22Rv1 (cell line): ENCODE results near the gene PPP6R3.

ENCODE experiments used
- ZFX ChIP-seq: fragments of 450-650 bp; IDR thresholded peaks from 2 replicates; pipeline ENCODE4 v1.6.1; 2017; ENCODE audit warnings: antibody characterized with exemption, borderline replicate concordance
- TF ChIP-seq, protein P1 (sequence below): fragments of 450-650 bp; IDR thresholded peaks from 2 replicates; pipeline ENCODE4 v1.5.1; 2017; ENCODE audit warnings: mild to moderate bottlenecking

DNA sequence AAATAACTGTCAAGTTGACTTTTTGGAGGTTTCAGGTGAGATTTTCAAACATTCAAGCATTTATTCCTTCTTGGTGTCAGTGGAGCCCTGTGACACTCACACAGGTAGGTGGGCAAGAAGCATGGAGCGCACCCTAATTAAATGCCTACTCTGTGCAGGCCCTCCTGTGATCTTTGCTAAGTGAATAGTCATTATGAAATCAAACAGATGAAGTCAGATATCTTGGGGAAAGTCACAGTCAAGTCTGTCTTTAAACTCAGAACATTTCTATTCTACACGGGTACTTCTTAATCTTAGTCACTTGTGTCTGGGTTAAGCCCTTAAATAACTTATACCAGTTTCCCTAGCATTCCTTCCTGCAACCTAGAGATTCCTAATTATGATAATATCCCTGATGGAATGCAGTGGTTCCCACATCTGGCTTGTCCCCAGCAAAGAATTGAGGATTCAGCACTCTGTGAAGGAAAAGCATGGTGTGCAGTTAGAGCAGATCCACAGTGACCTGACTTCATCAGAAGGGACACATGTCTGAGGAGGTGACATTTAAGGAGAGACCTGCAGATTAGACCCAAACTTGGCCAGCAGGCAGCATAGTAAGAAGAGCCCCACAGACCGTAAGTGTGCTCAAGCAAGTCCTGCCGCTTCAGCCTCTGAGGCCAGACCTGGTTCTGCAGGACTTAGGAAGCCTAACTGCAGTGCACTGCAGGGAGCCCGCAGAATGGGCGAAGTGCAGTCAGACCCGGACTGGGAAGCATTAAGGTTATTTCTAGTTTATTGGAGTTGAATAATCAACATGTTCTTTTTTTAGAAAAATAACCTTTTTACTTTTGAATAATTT is 138.5 kb downstream of the PPP6R3 start:
- TF ChIP-seq, protein P1, sequence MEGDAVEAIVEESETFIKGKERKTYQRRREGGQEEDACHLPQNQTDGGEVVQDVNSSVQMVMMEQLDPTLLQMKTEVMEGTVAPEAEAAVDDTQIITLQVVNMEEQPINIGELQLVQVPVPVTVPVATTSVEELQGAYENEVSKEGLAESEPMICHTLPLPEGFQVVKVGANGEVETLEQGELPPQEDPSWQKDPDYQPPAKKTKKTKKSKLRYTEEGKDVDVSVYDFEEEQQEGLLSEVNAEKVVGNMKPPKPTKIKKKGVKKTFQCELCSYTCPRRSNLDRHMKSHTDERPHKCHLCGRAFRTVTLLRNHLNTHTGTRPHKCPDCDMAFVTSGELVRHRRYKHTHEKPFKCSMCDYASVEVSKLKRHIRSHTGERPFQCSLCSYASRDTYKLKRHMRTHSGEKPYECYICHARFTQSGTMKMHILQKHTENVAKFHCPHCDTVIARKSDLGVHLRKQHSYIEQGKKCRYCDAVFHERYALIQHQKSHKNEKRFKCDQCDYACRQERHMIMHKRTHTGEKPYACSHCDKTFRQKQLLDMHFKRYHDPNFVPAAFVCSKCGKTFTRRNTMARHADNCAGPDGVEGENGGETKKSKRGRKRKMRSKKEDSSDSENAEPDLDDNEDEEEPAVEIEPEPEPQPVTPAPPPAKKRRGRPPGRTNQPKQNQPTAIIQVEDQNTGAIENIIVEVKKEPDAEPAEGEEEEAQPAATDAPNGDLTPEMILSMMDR: no peak
- no peak for TF ChIP-seq ZFX
